Small intestine (tissue), 16 donors: Measurements from ENCODE around the gene SYNE4. TPM values are rescaled to one million over a fixed set of nuclear protein-coding genes. Genes with fewer than 3 reads are reported as not detected.

Experiments
- DNase-seq, 2 donors: peaks; one replicate each; pipeline versions ENCODE4 v3.0.0 to v3.0.0-alpha.2; 2013
- FAIRE-seq: peaks from 2 replicates; lab custom pipeline; 2012; peaks lifted over from hg19 to GRCh38; lab: Jason Lieb, UNC
- H3K27ac ChIP-seq, 3 donors: one replicate each; pipeline ENCODE4 v1.5.1; 2013; ENCODE audit warnings: low read length in 2 of 3, mild to moderate bottlenecking in 2 of 3, control low read depth in 1 of 3, inconsistent platforms in 1 of 3, low read depth in 1 of 3, moderate library complexity in 1 of 3
- H3K27me3 ChIP-seq, 3 donors: one replicate each; pipeline ENCODE4 v1.6.1; 2013; ENCODE audit warnings: low read length in 3 of 3, inconsistent platforms in 1 of 3; ENCODE audit not compliant: control insufficient read depth in 3 of 3, insufficient read depth in 3 of 3
- H3K36me3 ChIP-seq, 3 donors: one replicate each; pipeline ENCODE4 v1.6.1; 2013; ENCODE audit warnings: low read length in 3 of 3, inconsistent platforms in 1 of 3, low read depth in 1 of 3, mild to moderate bottlenecking in 1 of 3, moderate library complexity in 1 of 3; ENCODE audit not compliant: control insufficient read depth in 3 of 3, insufficient read depth in 2 of 3
- H3K4me1 ChIP-seq, 3 donors: one replicate each; pipeline ENCODE4 v1.6.1; 2013; ENCODE audit warnings: low read length in 2 of 3, inconsistent platforms in 1 of 3, low read depth in 1 of 3, mild to moderate bottlenecking in 1 of 3, moderate library complexity in 1 of 3; ENCODE audit not compliant: control insufficient read depth in 3 of 3, insufficient read depth in 2 of 3
- H3K4me3 ChIP-seq, 3 donors: one replicate each; pipeline ENCODE4 v1.5.1; 2013; ENCODE audit warnings: low read length in 3 of 3, control low read depth in 1 of 3, inconsistent platforms in 1 of 3, low read depth in 1 of 3, mild to moderate bottlenecking in 1 of 3, moderate library complexity in 1 of 3
- H3K9me3 ChIP-seq, 2 donors: one replicate each; pipeline ENCODE4 v1.6.1; 2013; ENCODE audit warnings: low read depth in 1 of 2, low read length in 1 of 2; ENCODE audit not compliant: control insufficient read depth in 2 of 2, insufficient read depth in 1 of 2
- WGBS, 3 donors: extraction: QIAGEN DNeasy Blood & Tissue Kit; methylation state at CpG; one replicate each; pipeline ENCODE4 v1.1.7; 2013; 5-methylcytosine and 5-hydroxymethylcytosine counted together
- long read RNA-seq, 10 donors: transcript quantifications; one replicate each; lab custom pipeline, GENCODE V29; 2026
- polyA plus RNA-seq, 4 donors: library from polyadenylated mRNA; stranded (reverse) in 3 of 4; unstranded in 1 of 4; fragments of 200-250 nt in 3 of 4; fragments of 120-200 nt in 1 of 4; gene quantifications; one replicate each; pipeline versions ENCODE4 v1.2.1 to v1.2.3, GENCODE V29; 2013
- donor health status: healthy with polysubstance abuse.
- donor health status: control.
- donor health status: control.
- donor health status: Bipolar disorder and iron deficiency.
- donor health status: healthy.

Gene SYNE4, protein sequence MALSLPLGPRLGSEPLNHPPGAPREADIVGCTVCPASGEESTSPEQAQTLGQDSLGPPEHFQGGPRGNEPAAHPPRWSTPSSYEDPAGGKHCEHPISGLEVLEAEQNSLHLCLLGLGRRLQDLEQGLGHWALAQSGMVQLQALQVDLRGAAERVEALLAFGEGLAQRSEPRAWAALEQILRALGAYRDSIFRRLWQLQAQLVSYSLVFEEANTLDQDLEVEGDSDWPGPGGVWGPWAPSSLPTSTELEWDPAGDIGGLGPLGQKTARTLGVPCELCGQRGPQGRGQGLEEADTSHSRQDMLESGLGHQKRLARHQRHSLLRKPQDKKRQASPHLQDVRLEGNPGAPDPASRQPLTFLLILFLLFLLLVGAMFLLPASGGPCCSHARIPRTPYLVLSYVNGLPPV
- 10 to 100 TPM in 1 of 4 donors, 1 to 10 TPM in 3; 3.0 to 16.0 (median 3.7) TPM for polyA plus RNA-seq
- long read RNA-seq, donor 1, transcript SYNE4-201 (8 exons, 1,365 nt), result major isoform, 7 of 9 reads
- long read RNA-seq, donor 1, partial matches to known transcripts, result 0 of 9 reads
- long read RNA-seq, donor 1, other reads (novel, unspliced or antisense), result 0 of 9 reads
- long read RNA-seq, donor 2, result 0 reads
- long read RNA-seq, donor 3, partial matches to known transcripts, result 0 of 1 reads
- long read RNA-seq, donor 3, other reads (novel, unspliced or antisense), result 0 of 1 reads
- long read RNA-seq, donor 4, result 0 reads
- long read RNA-seq, donor 5, partial matches to known transcripts, result 0 of 1 reads
- long read RNA-seq, donor 5, other reads (novel, unspliced or antisense), result 0 of 1 reads
- long read RNA-seq, donor 6, partial matches to known transcripts, result 0 of 1 reads
- long read RNA-seq, donor 6, other reads (novel, unspliced or antisense), result 0 of 1 reads
- long read RNA-seq, donor 7, result 0 reads
- long read RNA-seq, donor 8, result 0 reads
- long read RNA-seq, donor 9, result 0 reads
- long read RNA-seq, donor 10, partial matches to known transcripts, result 0 of 1 reads
- long read RNA-seq, donor 10, other reads (novel, unspliced or antisense), result 0 of 1 reads

DNA sequence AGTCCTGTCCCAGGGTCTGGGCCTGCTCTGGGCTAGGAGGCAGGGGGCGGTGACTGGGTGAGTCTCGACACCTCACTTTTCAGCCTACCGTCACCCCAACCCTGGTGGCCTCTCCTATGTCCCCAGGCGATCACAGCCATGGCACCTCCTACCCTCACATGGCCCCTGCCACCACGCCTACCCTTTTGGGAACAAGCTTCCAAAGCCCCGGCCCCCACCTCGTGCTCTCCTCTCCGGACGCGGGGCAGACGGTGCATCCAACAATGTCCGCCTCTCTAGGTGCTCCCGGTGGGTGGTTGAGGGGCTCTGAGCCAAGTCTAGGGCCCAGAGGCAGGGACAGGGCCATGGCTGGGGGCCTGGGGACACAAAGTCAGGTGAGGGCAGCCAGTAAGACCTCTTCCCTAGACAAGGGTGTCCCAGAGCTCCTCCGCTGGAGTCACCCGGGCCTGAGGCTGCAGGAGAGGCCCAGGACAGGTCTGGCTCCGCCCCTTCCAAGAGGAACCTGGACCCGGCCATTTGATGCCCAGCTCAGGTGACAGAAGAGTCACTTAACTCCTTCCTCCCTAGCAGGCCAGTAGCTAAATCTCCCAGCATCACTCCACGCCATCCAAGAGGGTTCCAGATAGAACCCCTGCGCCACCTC is at the start of gene SYNE4:
SYNE4 (minus strand) TSS at position 478 of the 643 bp plus-strand sequence; CDS start at position 346, 132 bp downstream.
- H3K27ac ChIP-seq, result no peak within 1 kb of the TSS
- FAIRE-seq (no peak), DNase-seq (peak; percentile 85 to 86)
- H3K27me3 ChIP-seq, result no peaks in the 10 kb centered on the region
- H3K9me3 ChIP-seq, result no peaks in the 10 kb centered on the region
- 30 to 47% (median 32%) methylated on average over 16 to 19 of the region's 19 CpGs for WGBS, 3 donors
- peaks cover 0 to 25% (median 0%) of the 10 kb centered on the region in 3 donors for H3K36me3 ChIP-seq
- H3K4me3 ChIP-seq, result peak within 1 kb of the TSS; percentile 19 to 64 (median 52)
- peaks cover 3 to 18% (median 4%) of the 10 kb centered on the region in 3 donors for H3K4me1 ChIP-seq

DNA sequence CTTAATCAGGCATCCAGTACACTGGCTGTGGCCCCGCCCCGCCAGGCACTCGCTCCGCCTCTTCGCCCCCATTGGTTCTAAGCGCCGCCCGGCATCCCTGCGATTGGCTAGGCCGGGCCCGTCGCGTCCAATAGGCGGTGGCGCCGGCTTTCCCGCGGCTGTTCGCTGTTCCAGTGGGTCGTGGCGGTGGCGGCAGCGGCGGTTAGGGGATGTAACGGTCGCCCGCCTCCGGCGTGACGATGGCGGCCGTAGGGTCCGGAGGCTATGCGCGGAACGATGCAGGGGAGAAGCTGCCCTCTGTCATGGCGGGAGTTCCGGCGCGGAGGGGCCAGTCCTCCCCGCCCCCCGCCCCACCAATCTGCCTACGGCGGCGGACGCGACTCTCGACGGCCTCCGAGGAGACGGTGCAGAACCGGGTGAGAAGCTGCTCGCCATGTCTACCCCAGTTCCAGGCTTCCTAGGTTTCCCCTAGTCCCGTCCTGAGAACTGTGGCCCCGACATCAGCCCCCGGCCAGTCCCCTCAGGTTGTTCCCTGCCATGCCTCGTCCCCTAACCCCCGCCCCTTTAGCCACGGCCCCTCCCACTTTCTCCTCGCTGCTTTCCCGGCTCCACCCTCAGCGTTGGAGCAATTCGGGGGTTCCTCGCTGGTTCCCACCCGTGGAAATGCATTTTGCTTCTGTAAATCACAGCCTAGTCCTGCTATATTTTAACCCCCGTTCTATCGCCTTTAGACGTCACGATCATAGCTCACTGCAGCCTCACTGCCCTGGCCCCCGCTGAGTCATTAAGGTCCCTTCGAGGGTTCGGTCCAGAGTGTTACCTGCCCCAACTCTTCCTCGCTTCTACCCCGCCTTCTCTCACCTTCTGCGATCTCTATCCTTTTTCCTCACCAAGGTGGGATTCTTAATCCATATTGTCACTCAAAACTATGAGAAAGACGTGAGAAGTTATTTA is 46.4 kb upstream of the SYNE4 start, which contains the start of gene WDR62:
WDR62 (plus strand) TSS at position 165 of the 954 bp plus-strand sequence; CDS start at position 240, 75 bp downstream.
- Histone ChIP-seq H3K27ac (peak within 1 kb of the TSS; percentile 88 to 96 (median 88)), H3K4me3 (peak within 1 kb of the TSS; percentile 37 to 80 (median 63)), H3K9me3 (no peaks in the 10 kb centered on the region), H3K27me3 (no peaks in the 10 kb centered on the region), H3K4me1 (peaks cover 0 to 20% (median 0%) of the 10 kb centered on the region in 3 donors), H3K36me3 (peaks cover 0 to 2% (median 0%) of the 10 kb centered on the region in 3 donors)
- FAIRE-seq (no peak), DNase-seq (peak; percentile 55 to 93)
- WGBS, 3 donors, result 0 to 1% (median 0%) methylated on average over 54 to 76 of the region's 76 CpGs

DNA sequence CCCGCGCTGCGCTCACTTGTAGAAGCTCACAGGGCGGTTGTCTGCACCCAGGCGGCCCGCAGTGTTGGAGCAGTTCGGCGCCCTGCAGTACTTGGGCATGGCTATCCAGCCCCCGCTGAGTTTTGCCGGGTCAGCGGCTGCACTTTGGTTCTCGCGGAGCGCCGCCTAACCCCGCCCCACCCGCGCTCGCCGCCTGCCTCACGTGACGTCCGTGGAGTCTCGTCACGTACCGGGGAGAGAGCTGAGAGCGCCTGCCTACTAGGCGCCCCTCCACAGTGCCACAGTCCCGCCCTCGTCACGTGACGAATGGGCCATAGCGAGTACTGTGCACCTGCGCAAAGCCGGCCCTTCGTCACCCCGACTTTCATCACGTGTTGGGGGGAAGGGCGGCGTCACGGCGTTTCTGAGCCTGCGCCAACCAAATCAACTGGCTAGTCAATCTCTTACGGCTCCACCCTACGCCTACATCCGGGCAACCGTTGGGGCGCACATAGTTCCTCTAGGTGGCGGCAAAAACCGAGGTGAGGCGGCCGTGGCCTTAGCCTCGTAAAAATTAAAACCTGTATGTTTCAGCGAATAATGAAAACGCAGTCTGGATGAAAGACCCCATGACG is 45.6 kb upstream of the SYNE4 start, which contains the start of gene THAP8:
THAP8 (minus strand) TSS at position 167 of the 614 bp plus-strand sequence; CDS start at position 99, 68 bp downstream.
- H3K4me3 ChIP-seq, result peak within 1 kb of the TSS; percentile 37 to 80 (median 63)
- no peak for FAIRE-seq
- WGBS, 3 donors, result 0% methylated on average over 40 to 56 of the region's 56 CpGs

DNA sequence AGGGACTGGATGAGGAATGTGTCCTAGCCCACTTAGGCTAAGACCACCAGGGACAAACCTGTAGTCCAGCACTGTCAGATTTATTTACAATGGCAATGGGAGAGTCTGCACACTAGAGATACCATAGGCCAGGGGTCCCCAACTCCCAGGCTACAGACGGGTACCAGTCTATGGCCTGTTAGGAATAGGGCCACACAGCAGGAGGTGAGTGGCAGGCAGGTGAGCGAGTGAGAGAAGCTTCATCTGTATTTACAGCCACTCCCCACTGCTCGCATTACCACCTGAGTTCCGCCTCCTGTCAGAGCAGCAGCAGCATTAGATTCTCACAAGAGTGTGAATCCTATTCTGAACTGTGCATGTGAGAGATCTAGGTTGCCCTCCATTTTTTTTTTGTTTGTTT is 43.0 kb upstream of the SYNE4 start:
- 90 to 95% (median 94%) methylated on average over 4 of the region's 4 CpGs for WGBS, 3 donors
- H3K4me3 ChIP-seq, result no peak overlapping the region
- peaks cover 0 to 6% (median 0%) of the 10 kb centered on the region in 3 donors for H3K4me1 ChIP-seq
- H3K9me3 ChIP-seq, result no peaks in the 10 kb centered on the region
- H3K36me3 ChIP-seq, result no peaks in the 10 kb centered on the region
- H3K27me3 ChIP-seq, result no peaks in the 10 kb centered on the region
- FAIRE-seq (no peak), DNase-seq (no peak)
- H3K27ac ChIP-seq, result no peak overlapping the region

More for the DNA sequence above, 45.6 kb upstream of the SYNE4 start, which contains the start of gene THAP8:
- peak; percentile 100 for DNase-seq
- Histone ChIP-seq H3K36me3 (no peaks in the 10 kb centered on the region), H3K27ac (peak within 1 kb of the TSS; percentile 88 to 96 (median 88)), H3K27me3 (no peaks in the 10 kb centered on the region), H3K9me3 (no peaks in the 10 kb centered on the region), H3K4me1 (peaks cover 0 to 16% (median 0%) of the 10 kb centered on the region in 3 donors)

DNA sequence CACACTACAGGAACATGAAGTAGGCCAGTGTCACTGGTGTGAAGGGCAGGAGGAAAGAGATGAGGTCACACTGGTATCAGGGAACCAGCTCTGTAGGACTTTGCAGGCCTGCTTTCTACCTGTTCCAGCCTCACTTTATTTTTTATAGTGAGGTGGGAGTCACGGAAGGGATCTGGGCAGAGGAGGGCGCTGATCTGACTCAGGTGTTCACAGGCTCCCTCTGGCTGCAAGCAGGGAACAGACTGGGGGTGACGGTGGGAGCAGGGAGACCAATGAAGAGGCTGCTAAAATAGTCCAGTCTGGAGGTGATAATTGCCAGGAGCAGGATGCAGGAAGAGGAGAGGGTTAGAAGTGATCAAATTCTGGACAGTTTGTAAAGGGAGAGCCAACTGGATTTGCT is 42.6 kb upstream of the SYNE4 start:
- H3K4me3 ChIP-seq, result no peak overlapping the region
- H3K27me3 ChIP-seq, result no peaks in the 10 kb centered on the region
- peaks cover 0 to 6% (median 0%) of the 10 kb centered on the region in 3 donors for H3K4me1 ChIP-seq
- H3K9me3 ChIP-seq, result no peaks in the 10 kb centered on the region
- FAIRE-seq (no peak), DNase-seq (peak in 1 of 2 donors; percentile 48)
- no peaks in the 10 kb centered on the region for H3K36me3 ChIP-seq
- no peak overlapping the region for H3K27ac ChIP-seq
- 47 to 85% (median 53%) methylated on average over 3 of the region's 3 CpGs for WGBS, 3 donors

DNA sequence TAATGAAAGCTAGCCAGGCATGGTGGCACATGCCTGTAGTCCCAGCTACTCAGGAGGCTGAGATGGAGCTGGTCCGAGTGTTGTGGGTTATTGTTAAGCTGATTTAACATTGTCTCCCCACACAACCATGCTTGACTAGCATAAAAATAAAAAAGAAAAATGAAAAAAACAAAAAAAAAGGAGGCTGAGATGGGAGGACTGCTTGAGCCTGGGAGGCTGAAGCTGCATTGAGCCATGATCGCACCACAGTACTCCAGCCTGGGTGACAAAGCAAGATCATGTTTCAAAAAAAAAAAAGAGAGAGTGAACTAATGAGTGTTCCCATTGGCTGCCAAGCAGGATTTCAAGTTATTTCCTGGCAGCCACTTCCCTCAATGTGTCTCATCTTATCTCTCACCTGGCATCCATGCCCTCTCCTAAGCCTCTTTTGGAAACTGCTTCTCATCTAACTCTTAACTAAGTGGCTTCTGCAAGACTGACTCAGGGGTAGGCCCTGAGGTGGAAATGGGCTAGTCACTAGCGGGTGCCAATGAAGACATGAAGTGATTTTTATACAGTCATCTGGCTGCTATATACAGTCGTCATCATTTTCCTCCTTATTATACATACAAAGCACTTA is 40.6 kb upstream of the SYNE4 start:
- DNase-seq (no peak), FAIRE-seq (no peak)
- H3K36me3 ChIP-seq, result no peaks in the 10 kb centered on the region
- no peaks in the 10 kb centered on the region for H3K27me3 ChIP-seq
- no peak overlapping the region for H3K4me3 ChIP-seq
- H3K4me1 ChIP-seq, result no peaks in the 10 kb centered on the region
- H3K27ac ChIP-seq, result no peak overlapping the region
- 93 to 96% (median 94%) methylated on average over 4 of the region's 4 CpGs for WGBS, 3 donors
- no peaks in the 10 kb centered on the region for H3K9me3 ChIP-seq
